Measurements from ENCODE around the gene XRCC1. TPM values are rescaled to one million over a fixed set of nuclear protein-coding genes. Genes with fewer than 3 reads are reported as not detected.

The XRCC1 gene
- total RNA-seq, 1 experiment from 2014 or later: 45.1 TPM

GRCh38 chr19:43533546-43534304, 41.6 kb downstream of the XRCC1 start:
- peak overlapping the region; percentile 75 for H2AFZ ChIP-seq
- DNase-seq: peak; percentile 95 to 97
- ChIA-PET POLR2A (ENCODE audit: unreplicated experiment) (interaction anchor here (0.6 to 1.2 kb wide), 3 partner anchors 65 to 1644 kb away, joined by 3 to 6 read pairs (median 3); partner anchors contain the start of gene TRAPPC6A), CTCF (interaction anchor here (0.6 to 0.9 kb wide), 2 partner anchors 30 to 135 kb away, joined by 3 to 4 read pairs; no protein-coding TSS in a partner anchor)
- intact Hi-C loops (cut with micrococcal nuclease; ENCODE audit: unreplicated experiment): loop anchor here (5.0 kb wide), 1 partner anchor 264 kb away; no protein-coding TSS in a partner anchor
- H3K36me3 ChIP-seq (ENCODE audit: low read depth): no peaks in the 10 kb centered on the region
- peak overlapping the region; percentile 63 for H3K4me3 ChIP-seq
- peaks cover 53% of the 10 kb centered on the region for H3F3A ChIP-seq (ENCODE audit: insufficient read depth, low read depth)
- TF ChIP-seq CTCF (conservative IDR thresholded peaks at IDR 0.05) (no peak), EZH2 (IDR thresholded peaks at IDR 0.05; ENCODE audit: low read depth) (no peak)
- TSS peak; percentile 20 for BruUV-seq (replicated peaks)
- H3K9me2 ChIP-seq (ENCODE audit: insufficient read depth): no peaks in the 10 kb centered on the region
- H3K79me2 ChIP-seq (ENCODE audit: low read depth): no peaks in the 10 kb centered on the region
- H3K4me1 ChIP-seq (replicated peaks; ENCODE audit: insufficient read depth): peaks cover 23% of the 10 kb centered on the region
- H3K4me2 ChIP-seq: peak overlapping the region; percentile 84
- H3K9me3 ChIP-seq (ENCODE audit: insufficient read depth, low read depth): no peaks in the 10 kb centered on the region
- H4K20me1 ChIP-seq (ENCODE audit: insufficient read depth): no peaks in the 10 kb centered on the region
- H3K27ac ChIP-seq: peak overlapping the region; percentile 54
- no peaks in the 10 kb centered on the region for H3K27me3 ChIP-seq (ENCODE audit: insufficient read depth, low read depth)

- Histone ChIP-seq H3K4me2 (peak within 1 kb of the TSS; percentile 84), H4K20me1 (ENCODE audit: insufficient read depth) (no peaks in the 10 kb centered on the region), H3K27ac (peak within 1 kb of the TSS; percentile 54), H3K4me1 (replicated peaks; ENCODE audit: insufficient read depth) (peaks cover 25% of the 10 kb centered on the region), H3F3A (ENCODE audit: insufficient read depth, low read depth) (peaks cover 59% of the 10 kb centered on the region), H3K27me3 (ENCODE audit: insufficient read depth, low read depth) (no peaks in the 10 kb centered on the region), H3K36me3 (ENCODE audit: low read depth) (no peaks in the 10 kb centered on the region), H3K4me3 (peak within 1 kb of the TSS; percentile 63), H2AFZ (peak within 1 kb of the TSS; percentile 75), H3K79me2 (ENCODE audit: low read depth) (no peaks in the 10 kb centered on the region), H3K9me2 (ENCODE audit: insufficient read depth) (no peaks in the 10 kb centered on the region), H3K9me3 (ENCODE audit: insufficient read depth, low read depth) (no peaks in the 10 kb centered on the region)
- intact Hi-C loops (cut with micrococcal nuclease; ENCODE audit: unreplicated experiment): loop anchor here (5.0 kb wide), 1 partner anchor 264 kb away; no protein-coding TSS in a partner anchor
- CTCF ChIA-PET: interaction anchor here (0.6 to 0.9 kb wide), 5 partner anchors 14 to 207 kb away, joined by 3 to 12 read pairs (median 4); no protein-coding TSS in a partner anchor
- POLR2A ChIA-PET (ENCODE audit: unreplicated experiment): interaction anchor here (0.6 to 1.2 kb wide), 7 partner anchors 15 to 1645 kb away, joined by 3 to 10 read pairs (median 5); partner anchors contain the start of gene TRAPPC6A
- peak; percentile 81 to 95 for DNase-seq
- TF ChIP-seq EZH2 (IDR thresholded peaks at IDR 0.05; ENCODE audit: low read depth) (no peak), CTCF (conservative IDR thresholded peaks at IDR 0.05) (no peak)
- no TSS peak for BruUV-seq (replicated peaks)
Observed at GRCh38 chr19:43532962-43533545, 42.3 kb downstream of the XRCC1 start, which contains the start of gene ZNF575. Gene ZNF575, plus strand, starts transcription at chr19:43533188. Its CDS starts 1,235 bp downstream, at chr19:43534423.

DNA sequence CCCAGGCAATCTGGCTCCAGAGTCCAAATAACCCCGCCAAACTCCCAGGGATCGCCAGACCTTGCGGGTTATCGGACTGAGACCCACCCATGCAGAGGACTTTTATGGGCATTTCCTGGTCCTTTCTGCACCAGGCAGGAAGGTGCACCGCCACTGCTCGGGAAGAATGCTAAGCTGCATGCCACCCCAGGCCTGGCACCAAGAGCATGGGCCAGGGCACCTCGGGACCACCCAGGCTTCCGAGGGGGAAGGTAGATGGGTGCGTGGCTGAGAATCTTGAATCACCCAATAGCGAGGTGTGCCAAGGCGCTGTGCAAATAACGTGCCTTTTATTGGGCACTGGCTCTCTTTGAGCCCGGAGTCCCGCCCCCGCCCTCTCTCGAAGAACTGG, 42.8 kb downstream of the XRCC1 start:
- TF ChIP-seq CTCF (conservative IDR thresholded peaks at IDR 0.05) (no peak), EZH2 (IDR thresholded peaks at IDR 0.05; ENCODE audit: low read depth) (no peak)
- H3K4me1 ChIP-seq (replicated peaks; ENCODE audit: insufficient read depth): peaks cover 30% of the 10 kb centered on the region
- H3K79me2 ChIP-seq (ENCODE audit: low read depth): no peaks in the 10 kb centered on the region
- H3K36me3 ChIP-seq (ENCODE audit: low read depth): no peaks in the 10 kb centered on the region
- intact Hi-C loops (cut with micrococcal nuclease; ENCODE audit: unreplicated experiment): loop anchor here (5.0 kb wide), 1 partner anchor 265 kb away; no protein-coding TSS in a partner anchor
- BruUV-seq (replicated peaks): no TSS peak
- H2AFZ ChIP-seq: peak overlapping the region; percentile 72
- peak overlapping the region; percentile 84 for H3K4me2 ChIP-seq
- H3K27ac ChIP-seq: peak overlapping the region; percentile 54
- H3K4me3 ChIP-seq: peak overlapping the region; percentile 63
- no peaks in the 10 kb centered on the region for H4K20me1 ChIP-seq (ENCODE audit: insufficient read depth)
- DNase-seq: peak in 1 of 2 experiments; percentile 58
- no peaks in the 10 kb centered on the region for H3K9me3 ChIP-seq (ENCODE audit: insufficient read depth, low read depth)
- H3F3A ChIP-seq (ENCODE audit: insufficient read depth, low read depth): peaks cover 64% of the 10 kb centered on the region
- no peaks in the 10 kb centered on the region for H3K27me3 ChIP-seq (ENCODE audit: insufficient read depth, low read depth)
- ChIA-PET CTCF (interaction anchor here (0.6 to 0.9 kb wide), 4 partner anchors 13 to 208 kb away, joined by 3 to 12 read pairs (median 6); no protein-coding TSS in a partner anchor), POLR2A (ENCODE audit: unreplicated experiment) (interaction anchor here (0.6 to 1.2 kb wide), 5 partner anchors 15 to 341 kb away, joined by 3 to 10 read pairs (median 6); no protein-coding TSS in a partner anchor)
- H3K9me2 ChIP-seq (ENCODE audit: insufficient read depth): no peaks in the 10 kb centered on the region
